CD4-positive, alpha-beta T cell treated with Interferon alpha-2 for 1 hour (primary cell): Measurements from ENCODE around the gene TSSK2.
"Not testable (repeated sequence)": the region's sequence is repeated elsewhere in the genome, so short reads cannot be mapped to it uniquely, and the experiment has no call there.

Experiments used
- DNase-seq, 2 donors: peaks; one replicate each; pipeline ENCODE4 v3.0.0-alpha.2; 2020 to 2022

The TSSK2 gene

DNA sequence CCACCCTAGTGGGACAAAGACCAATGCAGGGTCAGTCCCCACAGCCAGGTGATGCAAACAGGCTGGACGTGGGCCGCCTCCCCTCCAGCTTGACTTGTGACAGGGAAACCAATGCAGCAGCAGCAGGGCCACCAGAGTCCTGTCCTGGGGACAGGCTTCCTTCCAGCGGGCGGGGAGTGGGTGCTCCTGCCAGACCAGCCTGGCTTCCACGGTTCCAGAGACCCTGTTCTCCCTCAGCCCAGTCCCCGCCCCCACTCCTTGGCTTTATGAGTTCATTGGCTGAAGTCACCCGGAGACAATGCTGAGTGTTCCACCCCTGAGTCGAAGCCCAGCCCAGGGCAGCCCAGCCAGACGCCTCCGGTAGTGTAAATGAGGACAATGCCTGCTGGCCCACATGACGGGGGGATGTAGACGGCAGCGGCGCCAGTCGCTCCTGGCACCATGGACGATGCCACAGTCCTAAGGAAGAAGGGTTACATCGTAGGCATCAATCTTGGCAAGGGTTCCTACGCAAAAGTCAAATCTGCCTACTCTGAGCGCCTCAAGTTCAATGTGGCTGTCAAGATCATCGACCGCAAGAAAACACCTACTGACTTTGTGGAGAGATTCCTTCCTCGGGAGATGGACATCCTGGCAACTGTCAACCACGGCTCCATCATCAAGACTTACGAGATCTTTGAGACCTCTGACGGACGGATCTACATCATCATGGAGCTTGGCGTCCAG lies at the start of gene TSSK2:
TSSK2 (plus strand) TSS at position 350 of the 726 bp plus-strand sequence; CDS start at position 442, 92 bp downstream.
- no peak for DNase-seq

DNA sequence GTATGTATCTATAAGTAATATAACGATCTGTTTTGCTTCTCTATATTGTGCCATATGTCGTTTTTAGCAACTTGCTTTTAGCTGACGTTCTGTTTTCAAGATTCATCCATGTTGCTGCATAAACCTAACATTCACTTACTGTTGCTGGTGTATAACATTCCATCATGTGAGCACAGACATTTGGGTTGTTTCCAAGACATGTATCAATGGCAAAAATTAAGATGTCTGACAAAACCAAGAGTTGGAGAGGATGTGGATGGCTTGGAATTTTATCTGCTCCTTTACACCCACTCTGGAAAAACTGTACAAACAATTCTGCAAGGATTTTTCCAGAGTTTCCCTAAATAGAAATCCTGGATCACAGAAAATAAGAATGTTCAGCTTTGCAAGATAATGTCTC lies 49.8 kb upstream of the TSSK2 start:
- DNase-seq, result no peak

DNA sequence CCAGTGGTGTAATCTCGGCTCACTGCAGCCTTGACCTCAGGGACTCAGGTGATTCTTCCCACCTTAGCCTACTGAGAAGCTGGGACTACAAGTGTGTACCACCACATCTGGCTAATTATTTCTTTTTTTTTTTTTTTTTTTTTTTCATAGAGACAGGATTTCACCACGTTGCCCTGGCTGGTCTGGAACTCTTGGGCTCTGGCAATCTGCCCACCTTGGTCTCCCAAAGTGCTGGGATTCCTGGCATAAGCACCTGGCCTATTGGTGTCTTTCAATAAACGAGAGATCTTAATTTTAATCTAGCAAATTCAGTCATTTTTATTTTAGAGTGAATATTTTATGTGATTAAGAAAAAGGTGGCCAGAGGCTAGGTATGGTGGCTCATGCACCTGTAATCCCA lies 49.0 kb upstream of the TSSK2 start:
- no peak for DNase-seq

DNA sequence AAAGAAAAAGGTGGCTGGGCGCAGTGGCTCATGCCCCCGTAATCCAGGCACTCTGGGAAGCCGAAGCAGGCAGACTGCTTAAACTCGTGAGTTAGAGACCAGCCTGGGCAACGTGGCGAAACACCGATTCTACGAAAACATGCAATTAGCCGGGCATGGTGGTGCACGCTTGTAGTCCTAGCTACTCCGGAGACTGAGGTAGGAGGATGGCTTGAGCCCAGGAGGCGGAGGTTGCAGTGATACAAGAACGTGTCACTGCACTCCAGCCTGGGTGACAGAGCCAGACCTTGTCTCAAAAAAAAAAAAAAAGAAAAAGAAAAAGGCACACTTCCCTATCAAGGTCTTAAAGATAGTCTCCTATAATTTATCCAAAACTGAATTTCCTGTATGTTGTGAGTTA lies 48.3 kb upstream of the TSSK2 start:
- DNase-seq, result no peak

DNA sequence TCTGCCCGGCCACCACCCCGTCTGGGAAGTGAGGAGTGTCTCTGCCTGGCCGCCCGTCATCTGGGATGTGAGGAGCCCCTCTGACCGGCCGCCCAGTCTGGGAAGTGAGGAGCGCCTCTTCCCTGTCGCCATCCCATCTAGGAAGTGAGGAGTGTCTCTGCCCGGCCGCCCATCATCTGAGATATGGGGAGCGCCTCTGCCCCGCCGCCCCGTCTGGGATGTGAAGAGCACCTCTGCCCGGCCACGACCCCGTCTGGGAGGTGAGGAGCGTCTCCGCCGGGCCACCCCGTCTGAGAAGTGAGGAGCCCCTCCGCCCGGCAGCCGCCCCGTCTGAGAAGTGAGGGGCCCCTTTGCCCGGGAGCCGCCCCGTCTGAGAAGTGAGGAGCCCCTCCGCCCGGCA lies 47.0 kb upstream of the TSSK2 start:
- DNase-seq, result not testable (repeated sequence)

DNA sequence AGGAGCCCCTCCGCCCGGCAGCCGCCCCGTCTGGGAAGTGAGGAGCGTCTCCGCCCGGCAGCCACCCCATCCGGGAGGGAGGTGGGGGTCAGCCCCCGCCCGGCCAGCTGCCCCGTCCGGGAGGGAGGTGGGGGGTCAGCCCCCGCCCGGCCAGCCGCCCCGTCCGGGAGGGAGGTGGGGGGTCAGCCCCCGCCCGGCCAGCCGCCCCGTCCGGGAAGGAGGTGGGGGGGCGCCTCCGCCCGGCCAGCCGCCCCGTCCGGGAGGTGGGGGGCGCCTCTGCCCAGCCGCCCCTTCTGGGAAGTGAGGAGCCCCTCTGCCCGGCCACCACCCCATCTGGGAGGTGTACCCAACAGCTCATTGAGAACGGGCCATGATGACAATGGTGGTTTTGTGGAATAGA lies 46.5 kb upstream of the TSSK2 start:
- DNase-seq, result not testable (repeated sequence)

DNA sequence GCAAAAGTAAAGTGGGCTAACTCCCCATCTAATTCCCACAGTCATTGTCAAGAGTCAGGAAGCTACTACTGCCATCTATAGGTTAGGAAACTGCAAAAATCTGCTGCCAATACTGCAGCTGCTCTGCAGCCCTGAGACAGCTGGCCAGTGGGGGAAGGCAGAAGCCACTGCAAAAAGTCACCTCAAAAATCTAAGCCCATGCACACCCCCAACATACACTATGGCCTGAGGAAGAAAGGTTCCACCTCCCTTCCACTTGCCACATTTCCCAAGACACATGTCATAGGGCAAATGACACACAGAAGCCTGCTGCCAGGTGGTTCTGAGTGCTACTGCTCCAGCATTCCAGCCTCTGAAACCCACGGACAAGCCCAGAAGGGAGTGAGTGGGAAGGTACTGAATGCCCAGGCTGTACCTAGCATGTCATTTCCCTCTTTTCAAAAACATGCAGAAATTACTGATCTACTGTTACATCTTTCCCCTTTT lies 45.8 kb upstream of the TSSK2 start:
- DNase-seq, result no peak

DNA sequence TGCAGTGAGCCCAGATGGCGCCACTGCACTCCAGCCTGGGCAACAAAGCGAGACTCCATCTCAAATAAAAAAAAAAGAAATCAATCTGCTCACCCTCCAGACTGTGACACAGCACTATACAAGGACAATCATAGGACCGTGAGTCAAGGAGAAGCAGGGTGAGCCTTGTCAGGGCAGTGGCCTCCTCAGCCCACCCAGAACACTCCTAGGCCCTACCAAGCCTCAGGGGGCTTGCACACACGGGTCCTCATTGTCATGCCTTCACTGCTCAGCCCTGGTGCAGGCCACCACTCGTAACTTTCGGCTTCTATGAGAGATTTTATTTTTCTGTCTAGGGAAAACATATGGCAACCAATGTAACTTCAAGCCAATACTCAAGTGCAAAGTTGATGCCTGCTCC lies 44.7 kb upstream of the TSSK2 start:
- no peak for DNase-seq

DNA sequence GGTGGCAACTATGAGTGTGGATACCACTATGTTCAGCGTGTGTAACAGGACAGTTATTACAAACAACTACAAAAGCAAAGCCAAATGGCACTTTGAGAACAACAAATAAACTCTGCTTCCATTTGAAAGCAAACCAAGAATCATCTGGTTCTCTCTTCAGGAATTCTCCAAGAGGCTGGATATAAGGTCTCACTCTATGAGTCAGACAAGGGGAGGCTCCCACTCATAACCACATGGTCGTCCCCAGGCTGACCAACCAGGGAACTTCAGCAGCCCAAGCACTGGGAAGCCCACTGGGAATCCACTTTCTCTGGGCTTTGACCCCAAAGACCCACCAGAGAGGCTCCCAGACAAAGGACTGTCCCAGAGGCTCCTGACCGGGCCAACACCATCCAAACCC lies 44.2 kb upstream of the TSSK2 start:
- no peak for DNase-seq

DNA sequence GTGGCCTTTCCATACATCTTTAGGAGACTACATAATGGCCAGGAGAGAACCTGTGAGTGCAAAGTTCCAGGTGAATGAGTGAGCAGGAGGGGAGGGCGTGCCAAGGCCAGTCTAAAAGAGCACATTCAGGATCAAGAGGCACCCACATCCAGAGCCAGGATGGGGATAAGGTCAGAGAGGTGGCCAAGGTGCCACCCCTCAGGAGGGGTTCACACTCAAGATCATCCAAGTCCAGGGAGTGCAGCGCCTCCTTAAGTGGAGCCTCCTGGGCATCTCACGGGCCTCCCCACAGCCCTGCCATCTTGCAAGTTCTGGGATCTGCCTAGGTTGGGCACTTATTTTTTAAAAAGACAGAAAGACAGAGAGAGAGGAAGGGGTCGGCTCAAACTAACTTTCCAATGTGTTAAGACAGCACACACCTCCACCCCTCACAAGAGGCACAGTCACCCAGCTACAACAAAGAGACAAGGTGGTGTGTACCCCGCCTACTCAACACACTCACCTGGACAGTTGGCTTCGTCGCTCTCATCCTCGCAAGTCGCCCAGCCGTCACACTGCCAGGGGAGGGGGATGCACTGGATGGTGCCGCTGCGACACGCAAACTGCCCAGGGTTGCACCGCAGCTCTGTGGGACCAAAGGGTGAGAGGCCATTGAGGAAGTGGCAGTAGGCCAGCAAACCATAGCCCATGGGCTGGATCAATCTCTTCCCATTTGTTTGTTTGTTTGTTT lies 42.1 kb upstream of the TSSK2 start:
- DNase-seq, result no peak

DNA sequence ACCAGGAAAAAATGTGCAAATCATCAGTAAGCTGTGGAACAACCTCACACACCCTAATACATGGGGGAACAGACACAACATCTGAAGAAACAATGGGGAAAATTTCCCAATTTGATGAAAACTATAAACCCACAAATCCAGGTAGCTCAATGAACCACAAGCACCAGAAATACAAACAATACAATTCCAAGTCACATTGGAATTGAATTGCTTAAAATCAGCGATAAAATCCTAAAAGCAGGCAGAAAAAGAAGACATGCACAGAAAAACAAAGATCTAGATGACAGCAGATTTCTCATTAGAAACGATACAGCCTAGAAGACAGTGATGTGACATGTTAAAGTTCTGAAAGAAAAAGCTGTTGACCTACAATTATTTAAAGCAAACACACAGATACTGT lies 40.9 kb upstream of the TSSK2 start:
- no peak for DNase-seq

DNA sequence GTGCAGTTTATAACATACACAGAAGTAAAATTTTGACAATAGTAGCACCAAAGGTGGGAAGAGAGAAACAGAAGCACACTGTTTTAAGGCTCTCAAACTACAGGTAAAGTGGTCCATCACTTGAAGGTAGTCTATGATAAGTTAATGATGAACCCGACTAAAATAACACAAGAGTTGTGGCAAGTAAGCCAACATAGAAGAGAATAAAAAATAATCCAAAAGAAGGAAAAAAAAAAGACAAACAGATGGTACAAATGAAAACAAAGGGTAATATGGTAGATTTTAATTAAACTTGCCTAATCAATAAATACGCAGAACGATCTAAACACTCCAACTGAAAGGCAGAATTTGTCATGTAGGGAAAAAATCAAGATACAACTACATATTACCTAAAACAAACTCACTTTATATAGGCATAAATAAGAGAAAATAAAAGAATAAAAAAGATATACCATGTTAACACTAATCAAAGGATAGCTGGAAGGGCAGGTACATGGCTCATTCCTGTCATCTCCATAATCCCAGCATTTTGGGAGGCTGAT lies 40.5 kb upstream of the TSSK2 start:
- no peak for DNase-seq

DNA sequence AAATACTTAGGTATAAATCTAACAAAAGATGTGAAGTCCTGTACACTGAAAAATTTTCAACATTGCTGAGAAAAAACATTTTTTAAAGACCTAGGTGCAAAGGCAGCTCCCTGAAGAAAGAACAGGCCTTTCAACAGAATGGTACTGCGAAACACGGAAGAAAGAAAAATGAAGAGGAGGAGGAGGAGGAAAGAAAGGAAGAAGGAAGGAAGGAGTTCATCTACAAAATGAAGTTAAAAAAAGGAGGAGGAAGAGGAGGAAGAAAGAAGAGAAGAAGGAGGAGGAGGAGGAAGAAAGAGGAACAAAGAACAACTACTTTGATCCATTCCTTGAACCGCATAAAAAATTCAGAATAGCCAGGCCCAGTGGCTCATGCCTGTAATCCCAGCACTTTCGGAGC lies 38.4 kb upstream of the TSSK2 start:
- no peak for DNase-seq

DNA sequence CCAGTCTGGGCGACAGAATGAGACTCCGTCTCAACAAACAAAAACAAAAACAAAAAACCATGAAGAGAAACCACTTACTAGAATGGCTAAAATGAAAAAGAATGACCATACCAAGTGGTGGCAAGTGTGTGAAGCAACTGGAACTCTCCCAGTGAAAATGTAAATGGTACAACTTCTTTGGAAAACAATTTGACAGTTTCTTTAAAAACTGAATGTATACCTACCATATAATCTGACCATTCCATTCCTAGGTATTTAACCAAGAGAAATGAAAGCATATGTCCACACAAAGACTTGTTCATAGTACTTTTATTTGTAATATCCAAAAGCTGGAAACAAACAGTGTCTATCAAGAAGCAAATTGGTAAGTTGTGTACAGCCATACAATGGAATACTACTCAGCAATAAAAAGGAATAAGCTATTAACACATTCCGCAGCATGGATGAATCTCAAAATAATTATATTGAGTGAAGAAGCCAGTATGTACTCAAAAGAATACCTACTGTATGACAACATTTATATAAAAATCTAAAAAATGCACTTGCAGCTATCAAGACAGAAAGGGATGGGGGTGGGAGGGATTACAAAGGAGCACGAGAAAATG lies 36.6 kb upstream of the TSSK2 start:
- DNase-seq, result no peak

DNA sequence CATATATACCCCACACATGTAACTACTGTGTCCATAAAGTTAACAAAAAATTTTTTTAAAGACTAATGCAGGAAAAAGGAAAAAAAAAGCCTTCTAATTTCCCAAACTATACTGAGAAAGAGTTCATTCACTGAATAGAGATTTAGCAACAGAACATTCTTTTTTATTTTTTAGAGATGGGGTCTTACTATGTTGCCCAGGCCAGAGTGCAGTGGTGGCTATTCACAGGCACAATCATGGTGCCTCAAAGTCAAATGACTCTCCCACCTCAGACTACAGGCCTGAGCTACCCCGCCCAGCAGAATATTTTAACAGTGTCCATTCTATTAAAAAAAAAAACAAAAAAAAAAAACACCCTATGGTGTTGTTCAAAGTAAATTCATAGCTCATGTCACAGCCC lies 34.6 kb upstream of the TSSK2 start:
- DNase-seq, result no peak

DNA sequence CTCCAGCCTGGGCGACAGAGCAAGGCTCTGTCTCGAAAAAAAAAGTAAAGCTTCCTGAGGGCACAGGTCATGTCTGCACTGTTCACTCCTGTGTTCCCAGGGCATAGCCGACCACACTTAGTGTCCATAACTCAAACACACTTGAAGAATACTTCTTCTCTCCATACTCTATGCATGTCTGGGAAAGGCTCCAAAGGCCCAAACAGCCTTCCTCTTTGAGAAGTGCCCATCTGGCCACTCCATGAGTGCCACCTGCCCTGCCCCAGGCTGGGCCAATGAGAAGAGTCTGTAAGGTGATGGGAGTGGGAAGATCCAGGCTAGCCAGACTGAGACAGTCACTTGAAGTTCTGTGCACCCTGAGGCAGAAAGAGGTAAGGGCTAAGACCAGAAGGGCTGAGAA lies 33.6 kb upstream of the TSSK2 start:
- no peak for DNase-seq

DNA sequence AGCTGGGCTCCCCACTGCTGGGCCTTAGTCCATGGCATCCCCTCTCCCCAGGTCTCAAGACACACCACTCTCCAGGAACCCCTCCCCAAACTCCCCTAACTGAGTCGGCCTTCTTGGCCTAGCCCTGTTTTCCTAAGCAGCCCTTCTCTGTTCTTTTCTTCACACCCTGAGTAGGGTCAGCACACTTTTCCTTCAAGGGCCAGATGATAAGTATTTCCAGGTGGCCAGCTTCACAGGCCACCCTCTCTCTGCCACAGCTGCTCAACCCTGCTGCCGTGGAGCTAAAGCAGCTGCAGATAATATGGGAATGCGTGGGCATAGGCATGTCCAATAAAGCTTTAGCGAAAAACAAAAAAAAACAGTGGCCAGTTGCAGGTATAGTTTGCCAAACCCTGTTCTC lies 33.0 kb upstream of the TSSK2 start:
- no peak for DNase-seq

DNA sequence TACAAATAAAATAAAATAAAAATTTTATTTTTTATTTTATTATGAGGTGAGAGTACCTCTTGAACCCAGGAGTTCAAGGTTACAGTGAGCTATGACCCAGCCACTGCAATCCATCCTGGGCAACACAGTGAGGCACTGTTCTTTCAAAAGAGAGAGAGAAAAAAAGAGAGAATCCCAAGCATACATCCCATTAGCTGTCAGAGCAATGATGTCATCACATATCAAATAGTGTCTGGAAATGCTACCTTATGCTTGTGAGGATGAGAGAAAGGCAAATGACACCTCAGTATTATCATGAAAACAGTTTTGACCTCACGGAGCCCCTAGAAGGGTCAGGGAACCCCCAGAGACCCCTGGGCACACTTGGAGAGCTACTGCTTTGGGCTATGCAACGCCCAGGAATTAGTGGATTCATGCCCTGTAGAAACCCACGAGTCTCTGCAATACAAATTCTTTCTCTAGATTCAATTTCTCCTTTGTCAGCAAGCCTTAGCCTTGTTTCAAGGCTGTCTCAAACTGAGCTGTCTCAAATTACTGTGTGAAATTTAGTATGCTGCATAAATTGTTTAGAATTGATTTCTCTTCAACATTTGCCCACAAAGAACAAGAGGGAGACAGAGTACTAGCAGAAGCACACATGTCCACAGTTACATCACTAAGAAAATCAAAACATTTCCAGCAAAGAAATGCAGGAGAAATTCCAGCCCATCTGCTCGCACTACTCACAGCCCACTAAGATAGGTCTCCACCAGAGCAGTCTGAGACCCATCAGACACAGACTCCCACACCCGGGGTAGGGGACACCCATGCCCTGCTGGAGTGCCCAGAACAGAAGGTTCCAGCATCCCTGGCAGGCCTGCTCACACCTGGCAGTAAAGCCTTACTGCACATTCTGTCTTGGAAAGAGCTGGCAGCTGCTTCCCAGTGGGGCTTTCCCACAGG lies 27.0 kb upstream of the TSSK2 start:
- DNase-seq, result no peak

DNA sequence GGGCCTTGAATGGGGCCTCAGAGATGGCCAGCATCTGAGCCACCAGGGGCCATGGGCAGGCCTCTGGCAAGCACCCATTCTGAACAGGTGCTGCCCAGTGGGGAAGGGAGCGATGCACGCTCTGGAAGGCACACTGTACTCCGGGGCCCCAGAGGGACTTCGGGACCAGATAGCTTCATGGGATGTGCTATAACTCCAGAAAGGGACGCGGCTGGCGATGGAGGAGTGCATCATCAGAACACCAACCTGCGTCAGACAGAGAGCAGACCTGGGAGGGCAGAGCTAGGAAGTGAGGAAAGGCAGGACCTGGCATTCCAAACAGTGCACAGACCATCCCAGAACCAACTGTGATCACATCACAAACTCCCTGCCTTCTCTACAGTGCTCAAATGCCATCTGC lies 25.7 kb upstream of the TSSK2 start:
- no peak for DNase-seq

DNA sequence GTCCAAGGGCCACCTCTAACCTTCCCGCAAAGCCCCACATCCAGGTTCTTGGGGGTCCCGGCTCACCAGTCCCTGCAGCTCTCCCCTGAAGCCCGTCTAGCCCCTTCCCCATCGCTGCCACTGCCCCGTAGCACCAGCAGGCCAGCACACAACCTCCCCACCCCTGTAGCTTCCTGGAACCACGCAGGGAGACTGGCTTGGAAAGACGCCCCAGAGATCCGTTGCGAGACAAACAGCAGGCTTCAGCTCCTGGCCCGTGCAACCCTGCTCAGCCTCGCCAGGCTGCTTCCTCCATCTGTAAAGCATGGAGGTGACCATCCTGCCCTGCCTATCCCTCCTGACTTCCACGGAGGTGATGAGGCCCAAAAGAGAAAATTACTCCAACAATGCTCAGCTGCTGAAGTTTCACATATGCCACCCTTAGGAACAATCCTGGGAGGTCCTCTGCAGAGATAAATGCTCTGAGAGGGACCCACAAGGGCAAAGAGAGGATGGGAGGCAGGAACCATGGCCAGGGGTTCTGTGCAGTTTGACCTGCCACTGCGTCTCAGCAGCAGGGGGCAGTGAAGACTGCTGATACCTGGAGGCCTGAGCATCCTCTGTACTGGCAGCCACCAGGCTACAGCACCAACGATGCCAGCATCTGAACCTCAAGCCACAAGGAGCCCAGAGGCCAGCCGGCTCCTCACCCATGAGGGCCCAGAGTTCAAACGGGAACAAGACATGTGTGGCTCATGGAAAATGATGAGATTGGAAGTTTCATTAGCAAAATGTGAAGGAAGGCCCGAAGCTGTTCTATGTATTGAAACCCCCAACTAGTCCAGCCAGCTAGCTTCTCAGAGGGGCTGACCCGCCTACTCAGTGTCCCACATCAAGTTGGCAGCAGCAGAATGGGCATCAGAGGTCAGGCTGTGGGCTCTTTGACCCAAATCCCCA lies 25.0 kb upstream of the TSSK2 start:
- DNase-seq, result peak; percentile 60 to 71
